HepG2 (cell line): ENCODE measurements around the gene TMCO2. TPM values are rescaled to one million over a fixed set of nuclear protein-coding genes. Genes with fewer than 3 reads are reported as not detected.

Source experiments
- ATAC-seq: fragments of 200-7000 bp; cut with Tn5 transposase; 3 replicates; pipeline ENCODE4 v1.9.1; 2020; ENCODE audit warnings: mild to moderate bottlenecking, moderate library complexity
- BruUV-seq: library from RNA; stranded (reverse); fragments of 400-500 nt; replicated peaks from 2 replicates; lab custom pipeline; 2021; lab: Mats Ljungman, UMichigan
- CTCF ChIA-PET: fragments of 300-600 bp; formaldehyde crosslinking; extraction: SDS; loops from one replicate; lab custom pipeline; 2021; ENCODE audit warnings: low total read pairs, inconsistent platforms, low intra/inter-chr PET ratio; lab: Yijun Ruan, JAX
- POLR2A ChIA-PET: fragments of 350-600 bp; sonication (Branson Sonifier 250); formaldehyde crosslinking; loops from one replicate; lab custom pipeline; 2020; ENCODE audit warnings: antibody characterized with exemption, inconsistent platforms; lab: Yijun Ruan, JAX
- DNase-seq: peaks from one replicate; pipeline ENCODE4 v3.0.0-alpha.2; 2015; ENCODE audit warnings: low spot score
- FAIRE-seq: peaks from 3 replicates; lab custom pipeline; 2011; peaks lifted over from hg19 to GRCh38; lab: Jason Lieb, UNC
- H2AFZ ChIP-seq: one replicate; pipeline ENCODE4 v1.6.1; 2011; ENCODE audit warnings: low read length, inconsistent platforms
- H3K27ac ChIP-seq: fragments of 300-600 bp; 3 replicates; pipeline ENCODE4 v1.8.0; 2011; ENCODE audit warnings: mixed run types, mild to moderate bottlenecking, mixed read lengths, low read length, inconsistent platforms; ENCODE audit not compliant: insufficient read depth; ENCODE audit errors: extremely low read length
- H3K27me3 ChIP-seq, 2 experiments: fragments of 200-600 bp in 1 of 2; 2 replicates in 1 of 2; 3 replicates in 1 of 2; pipeline versions ENCODE4 v1.6.0 to v1.8.0; 2011; ENCODE audit warnings: low read length in 2 of 2, mild to moderate bottlenecking in 2 of 2, moderate library complexity in 2 of 2, inconsistent platforms in 1 of 2; ENCODE audit not compliant: insufficient read depth in 2 of 2, control insufficient read depth in 1 of 2
- H3K36me3 ChIP-seq, 2 experiments: fragments of 200-600 bp in 1 of 2; replicated peaks in 1 of 2; 2 replicates in 1 of 2; 3 replicates in 1 of 2; pipeline versions ENCODE4 v1.5.1 to v1.8.0; 2011; ENCODE audit warnings: low read length in 2 of 2, inconsistent platforms in 1 of 2; ENCODE audit not compliant: insufficient read depth in 2 of 2, control insufficient read depth in 1 of 2
- H3K4me1 ChIP-seq: 2 replicates; pipeline ENCODE4 v1.5.1; 2012; ENCODE audit warnings: low read length, inconsistent platforms; ENCODE audit not compliant: insufficient read depth
- H3K4me2 ChIP-seq: 2 replicates; pipeline ENCODE4 v1.6.0; 2011; ENCODE audit warnings: low read depth, low read length, inconsistent platforms
- H3K4me3 ChIP-seq, 3 experiments: fragments of 200-600 bp in 1 of 3; sonication (generic), shearing (Covaris generic) in 1 of 3; replicated peaks in 1 of 3; 2 replicates each; pipeline ENCODE4 v1.5.1; 2011 to 2016; ENCODE audit warnings: low read length in 3 of 3, inconsistent platforms in 2 of 3, low read depth in 2 of 3, mild to moderate bottlenecking in 2 of 3, control low read depth in 1 of 3, mixed read lengths in 1 of 3; ENCODE audit not compliant: insufficient read depth in 1 of 3
- H3K79me2 ChIP-seq: one replicate; pipeline ENCODE4 v1.6.1; 2011; ENCODE audit warnings: low read length, inconsistent platforms; ENCODE audit not compliant: insufficient read depth
- H3K9ac ChIP-seq: 2 replicates; pipeline ENCODE4 v1.6.0; 2011; ENCODE audit warnings: mild to moderate bottlenecking, low read depth, low read length, inconsistent platforms; ENCODE audit not compliant: insufficient read depth
- H3K9me3 ChIP-seq: 2 replicates; pipeline ENCODE4 v1.5.1; 2012; ENCODE audit warnings: mild to moderate bottlenecking, low read length
- H4K20me1 ChIP-seq: 2 replicates; pipeline ENCODE4 v1.6.0; 2011; ENCODE audit warnings: inconsistent platforms, mild to moderate bottlenecking, low read length, moderate library complexity; ENCODE audit not compliant: insufficient read depth
- EED ChIP-seq: sonication (generic); formaldehyde crosslinking; IDR thresholded peaks from 2 replicates; pipeline ENCODE4 v1.5.0; 2020; ENCODE audit warnings: mild to moderate bottlenecking, missing genetic modification reagents
- RFX1 ChIP-seq: fragments of 450-650 bp; IDR thresholded peaks from 2 replicates; pipeline ENCODE4 v1.6.1; 2017
- ZBTB42 ChIP-seq: sonication (generic); formaldehyde crosslinking; IDR thresholded peaks from 2 replicates; pipeline ENCODE4 v1.5.0; 2020; ENCODE audit warnings: mild to moderate bottlenecking, missing genetic modification reagents
- ZNF468 ChIP-seq: sonication (generic); formaldehyde crosslinking; IDR thresholded peaks from 2 replicates; pipeline ENCODE4 v1.8.0; 2022; ENCODE audit warnings: mild to moderate bottlenecking, moderate library complexity, missing genetic modification reagents
- ZNF552 ChIP-seq: sonication (generic); formaldehyde crosslinking; IDR thresholded peaks from 2 replicates; pipeline ENCODE4 v1.9.0; 2022; ENCODE audit warnings: missing genetic modification reagents, mild to moderate bottlenecking, borderline replicate concordance
- ZNF574 ChIP-seq: sonication (generic); formaldehyde crosslinking; IDR thresholded peaks from 2 replicates; pipeline ENCODE4 v1.4.0; 2020; ENCODE audit warnings: missing genetic modification reagents
- ZNF782 ChIP-seq: sonication (generic); formaldehyde crosslinking; IDR thresholded peaks from 2 replicates; pipeline ENCODE4 v1.4.0; 2020; ENCODE audit warnings: missing genetic modification reagents, mild to moderate bottlenecking, borderline replicate concordance
- ZSCAN21 ChIP-seq: sonication (generic); formaldehyde crosslinking; IDR thresholded peaks from 2 replicates; pipeline ENCODE4 v1.8.0; 2022; ENCODE audit warnings: mild to moderate bottlenecking, missing genetic modification reagents, moderate library complexity, borderline replicate concordance
- WGBS: methylation state at CpG from one replicate; pipeline ENCODE4 v1.1.6; 2017; ENCODE audit warnings: low lambda C conversion rate; 5-methylcytosine and 5-hydroxymethylcytosine counted together
- in situ Hi-C: cut with HindIII; loops from 2 replicates; pipeline ENCODE4 v1.10.0; 2017; ENCODE audit warnings: low pct_unique_long_range_greater_than_20kb; ENCODE audit not compliant: extremely low pct_ligation_motif_present
- intact Hi-C: fragments of 100-400 bp; cut with micrococcal nuclease; formaldehyde crosslinking; loops from one replicate; pipeline ENCODE4 v1.10.0; 2022; ENCODE audit not compliant: unreplicated experiment
- polyA plus RNA-seq, 8 experiments: library from polyadenylated mRNA; depleted of rRNA in 3 of 8; stranded (reverse) in 7 of 8; unstranded in 1 of 8; fragments of >200 nt; fragmentation: Illumina TruSeq in 4 of 8; extraction: Trizol in 4 of 8; gene quantifications; 2 replicates each; pipeline versions ENCODE4 v1.2.1 to v1.2.3, GENCODE V29; 2011 to 2016; ENCODE audit warnings: low read depth in 4 of 8, missing spikeins in 1 of 8, mixed read lengths in 1 of 8; ENCODE audit not compliant: insufficient read depth in 1 of 8
- total RNA-seq, 5 experiments: library from RNA; depleted of rRNA; stranded (reverse); fragments of >200 nt; fragmentation: Illumina TruSeq; extraction: Trizol; gene quantifications; 2 replicates each; pipeline ENCODE4 v1.2.3, GENCODE V29; 2016; ENCODE audit warnings: low read depth in 1 of 5
- TF ChIP-seq, protein P1 (sequence below): sonication (generic); formaldehyde crosslinking; IDR thresholded peaks from 2 replicates; pipeline ENCODE4 v1.8.1; 2023; ENCODE audit warnings: mild to moderate bottlenecking, missing genetic modification reagents
- TF ChIP-seq, protein P2 (sequence below): sonication (generic); formaldehyde crosslinking; IDR thresholded peaks from 2 replicates; pipeline ENCODE4 v1.8.0; 2022; ENCODE audit warnings: mild to moderate bottlenecking, missing genetic modification reagents, borderline replicate concordance
- TF ChIP-seq, protein P3 (sequence below): sonication (generic); formaldehyde crosslinking; IDR thresholded peaks from 2 replicates; pipeline ENCODE4 v1.4.0; 2020; ENCODE audit warnings: mild to moderate bottlenecking, missing genetic modification reagents

Gene TMCO2
- total and polyA plus RNA-seq, 2 of the 13 experiments (the other 11 are each of a cell fraction or from before 2014, with no cell fraction given) = not detected

- CTCF ChIA-PET = no interaction called here
- no peak for FAIRE-seq
- TF ChIP-seq, protein P1, sequence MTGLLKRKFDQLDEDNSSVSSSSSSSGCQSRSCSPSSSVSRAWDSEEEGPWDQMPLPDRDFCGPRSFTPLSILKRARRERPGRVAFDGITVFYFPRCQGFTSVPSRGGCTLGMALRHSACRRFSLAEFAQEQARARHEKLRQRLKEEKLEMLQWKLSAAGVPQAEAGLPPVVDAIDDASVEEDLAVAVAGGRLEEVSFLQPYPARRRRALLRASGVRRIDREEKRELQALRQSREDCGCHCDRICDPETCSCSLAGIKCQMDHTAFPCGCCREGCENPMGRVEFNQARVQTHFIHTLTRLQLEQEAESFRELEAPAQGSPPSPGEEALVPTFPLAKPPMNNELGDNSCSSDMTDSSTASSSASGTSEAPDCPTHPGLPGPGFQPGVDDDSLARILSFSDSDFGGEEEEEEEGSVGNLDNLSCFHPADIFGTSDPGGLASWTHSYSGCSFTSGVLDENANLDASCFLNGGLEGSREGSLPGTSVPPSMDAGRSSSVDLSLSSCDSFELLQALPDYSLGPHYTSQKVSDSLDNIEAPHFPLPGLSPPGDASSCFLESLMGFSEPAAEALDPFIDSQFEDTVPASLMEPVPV (CRISPR knock-in tag) = no peak
- TF ChIP-seq ZNF574 (CRISPR knock-in tag) = no peak
- no peak for TF ChIP-seq ZNF468 (CRISPR knock-in tag)
- TF ChIP-seq ZNF782 (CRISPR knock-in tag) = no peak
- no peak for TF ChIP-seq ZNF552 (CRISPR knock-in tag)
- no peak for TF ChIP-seq ZSCAN21
- TF ChIP-seq, protein P2, sequence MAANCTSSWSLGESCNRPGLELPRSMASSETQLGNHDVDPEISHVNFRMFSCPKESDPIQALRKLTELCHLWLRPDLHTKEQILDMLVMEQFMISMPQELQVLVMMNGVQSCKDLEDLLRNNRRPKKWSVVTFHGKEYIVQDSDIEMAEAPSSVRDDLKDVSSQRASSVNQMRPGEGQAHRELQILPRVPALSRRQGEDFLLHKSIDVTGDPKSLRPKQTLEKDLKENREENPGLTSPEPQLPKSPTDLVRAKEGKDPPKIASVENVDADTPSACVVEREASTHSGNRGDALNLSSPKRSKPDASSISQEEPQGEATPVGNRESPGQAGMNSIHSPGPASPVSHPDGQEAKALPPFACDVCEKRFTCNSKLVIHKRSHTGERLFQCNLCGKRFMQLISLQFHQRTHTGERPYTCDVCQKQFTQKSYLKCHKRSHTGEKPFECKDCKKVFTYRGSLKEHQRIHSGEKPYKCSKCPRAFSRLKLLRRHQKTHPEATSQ = no peak
- TF ChIP-seq RFX1 = no peak
- no peak for TF ChIP-seq ZBTB42 (CRISPR knock-in tag)
- TF ChIP-seq EED (CRISPR knock-in tag) = no peak
- TF ChIP-seq, protein P3, sequence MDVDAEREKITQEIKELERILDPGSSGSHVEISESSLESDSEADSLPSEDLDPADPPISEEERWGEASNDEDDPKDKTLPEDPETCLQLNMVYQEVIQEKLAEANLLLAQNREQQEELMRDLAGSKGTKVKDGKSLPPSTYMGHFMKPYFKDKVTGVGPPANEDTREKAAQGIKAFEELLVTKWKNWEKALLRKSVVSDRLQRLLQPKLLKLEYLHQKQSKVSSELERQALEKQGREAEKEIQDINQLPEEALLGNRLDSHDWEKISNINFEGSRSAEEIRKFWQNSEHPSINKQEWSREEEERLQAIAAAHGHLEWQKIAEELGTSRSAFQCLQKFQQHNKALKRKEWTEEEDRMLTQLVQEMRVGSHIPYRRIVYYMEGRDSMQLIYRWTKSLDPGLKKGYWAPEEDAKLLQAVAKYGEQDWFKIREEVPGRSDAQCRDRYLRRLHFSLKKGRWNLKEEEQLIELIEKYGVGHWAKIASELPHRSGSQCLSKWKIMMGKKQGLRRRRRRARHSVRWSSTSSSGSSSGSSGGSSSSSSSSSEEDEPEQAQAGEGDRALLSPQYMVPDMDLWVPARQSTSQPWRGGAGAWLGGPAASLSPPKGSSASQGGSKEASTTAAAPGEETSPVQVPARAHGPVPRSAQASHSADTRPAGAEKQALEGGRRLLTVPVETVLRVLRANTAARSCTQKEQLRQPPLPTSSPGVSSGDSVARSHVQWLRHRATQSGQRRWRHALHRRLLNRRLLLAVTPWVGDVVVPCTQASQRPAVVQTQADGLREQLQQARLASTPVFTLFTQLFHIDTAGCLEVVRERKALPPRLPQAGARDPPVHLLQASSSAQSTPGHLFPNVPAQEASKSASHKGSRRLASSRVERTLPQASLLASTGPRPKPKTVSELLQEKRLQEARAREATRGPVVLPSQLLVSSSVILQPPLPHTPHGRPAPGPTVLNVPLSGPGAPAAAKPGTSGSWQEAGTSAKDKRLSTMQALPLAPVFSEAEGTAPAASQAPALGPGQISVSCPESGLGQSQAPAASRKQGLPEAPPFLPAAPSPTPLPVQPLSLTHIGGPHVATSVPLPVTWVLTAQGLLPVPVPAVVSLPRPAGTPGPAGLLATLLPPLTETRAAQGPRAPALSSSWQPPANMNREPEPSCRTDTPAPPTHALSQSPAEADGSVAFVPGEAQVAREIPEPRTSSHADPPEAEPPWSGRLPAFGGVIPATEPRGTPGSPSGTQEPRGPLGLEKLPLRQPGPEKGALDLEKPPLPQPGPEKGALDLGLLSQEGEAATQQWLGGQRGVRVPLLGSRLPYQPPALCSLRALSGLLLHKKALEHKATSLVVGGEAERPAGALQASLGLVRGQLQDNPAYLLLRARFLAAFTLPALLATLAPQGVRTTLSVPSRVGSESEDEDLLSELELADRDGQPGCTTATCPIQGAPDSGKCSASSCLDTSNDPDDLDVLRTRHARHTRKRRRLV (CRISPR knock-in tag) = no peak
These were observed 28.4 kb downstream of the TMCO2 start for GRCh38 chr1:40276122-40276521.

More at GRCh38 chr1:40276122-40276521, 28.4 kb downstream of the TMCO2 start:
- ATAC-seq (no peak), DNase-seq (no peak)
- no peaks in the 10 kb centered on the region for H3K27me3 ChIP-seq
- no TSS peak for BruUV-seq
- H3K4me3 ChIP-seq = no peak overlapping the region
- H3K4me1 ChIP-seq = no peaks in the 10 kb centered on the region
- 97% methylated on average over 3 of the region's 3 CpGs for WGBS
- H3K4me2 ChIP-seq = no peak overlapping the region
- H3K9me3 ChIP-seq = no peaks in the 10 kb centered on the region
- H3K36me3 ChIP-seq = peaks cover 4 to 50% of the 10 kb centered on the region in 2 experiments; a peak in 4 of 5 replicates
- H3K79me2 ChIP-seq = no peaks in the 10 kb centered on the region
- H2AFZ ChIP-seq = no peak overlapping the region
- intact Hi-C loops (no loop called here), in situ Hi-C loops (no loop called here)
- POLR2A ChIA-PET = no interaction called here
- no peak overlapping the region for H3K27ac ChIP-seq
- H4K20me1 ChIP-seq = no peaks in the 10 kb centered on the region
- no peak overlapping the region for H3K9ac ChIP-seq
